Measurements from ENCODE around the gene MBOAT2. TPM values are rescaled to one million over a fixed set of nuclear protein-coding genes. Genes with fewer than 3 reads are reported as not detected.

Gene MBOAT2
- total RNA-seq, 1 experiment from 2014 or later, result 34.8 TPM

- Histone ChIP-seq H3K4me1 (ENCODE audit: control insufficient read depth, insufficient read depth, low read length) (peaks cover 11% of the 10 kb centered on the region), H3K9me3 (ENCODE audit: control insufficient read depth, insufficient read depth, low read depth, low read length) (no peaks in the 10 kb centered on the region), H3K4me3 (ENCODE audit: low read depth in 2 of 2, low read length in 2 of 2) (no peak overlapping the region), H3K27me3 (ENCODE audit: control insufficient read depth, insufficient read depth, low read length) (no peaks in the 10 kb centered on the region), H3K27ac (ENCODE audit: low read length) (no peak overlapping the region), H3K36me3 (ENCODE audit: control insufficient read depth, insufficient read depth, low read length) (no peaks in the 10 kb centered on the region)
- no peak for TF ChIP-seq TCF7L2 (IDR thresholded peaks at IDR 0.05; ENCODE audit: low read depth, low read length)
- TF ChIP-seq CTCF (IDR thresholded peaks at IDR 0.05), result no peak
- no peak for TF ChIP-seq POLR2AphosphoS5 (IDR thresholded peaks at IDR 0.05; ENCODE audit: low read depth, low read length)
- TF ChIP-seq SIN3A (IDR thresholded peaks at IDR 0.05; ENCODE audit: borderline replicate concordance, insufficient read depth, low read depth, low read length), result no peak
- TF ChIP-seq REST (IDR thresholded peaks at IDR 0.05; ENCODE audit: insufficient read depth in 1 of 2, low read depth in 2 of 2, low read length in 1 of 2), result no peak
- ATAC-seq, result no peak
- in situ Hi-C loops (cut with HindIII; ENCODE audit: low pct_unique_long_range_greater_than_20kb, low sequenced_read_pairs) (no loop called here), intact Hi-C loops (cut with micrococcal nuclease; ENCODE audit: unreplicated experiment) (no loop called here)
- BruUV-seq (replicated peaks), result no TSS peak
- ChIA-PET POLR2A (no interaction called here), CTCF (interaction anchor here (0.6 to 0.7 kb wide), 2 partner anchors 21 to 1736 kb away, joined by 4 to 6 read pairs; no protein-coding TSS in a partner anchor)
- no peak for DNase-seq (ENCODE audit: low read depth, low spot score)
These were observed 169.6 kb downstream of the MBOAT2 start for GRCh38 chr2:8833853-8834252.

GRCh38 chr2:8831516-8831915 lies 172.0 kb downstream of the MBOAT2 start:
- H3K36me3 ChIP-seq (ENCODE audit: control insufficient read depth, insufficient read depth, low read length), result no peaks in the 10 kb centered on the region
- H3K9me3 ChIP-seq (ENCODE audit: control insufficient read depth, insufficient read depth, low read depth, low read length), result no peaks in the 10 kb centered on the region
- no peak overlapping the region for H3K27ac ChIP-seq (ENCODE audit: low read length)
- peaks cover 6% of the 10 kb centered on the region for H3K4me1 ChIP-seq (ENCODE audit: control insufficient read depth, insufficient read depth, low read length)
- intact Hi-C loops (cut with micrococcal nuclease; ENCODE audit: unreplicated experiment), result no loop called here
- no peak for ATAC-seq
- BruUV-seq (replicated peaks), result no TSS peak
- H3K4me3 ChIP-seq (ENCODE audit: low read depth in 2 of 2, low read length in 2 of 2), result no peak overlapping the region
- in situ Hi-C loops (cut with HindIII; ENCODE audit: low pct_unique_long_range_greater_than_20kb, low sequenced_read_pairs), result no loop called here
- TF ChIP-seq CTCF (IDR thresholded peaks at IDR 0.05) (no peak), SIN3A (IDR thresholded peaks at IDR 0.05; ENCODE audit: borderline replicate concordance, insufficient read depth, low read depth, low read length) (no peak), REST (IDR thresholded peaks at IDR 0.05; ENCODE audit: insufficient read depth in 1 of 2, low read depth in 2 of 2, low read length in 1 of 2) (no peak), POLR2AphosphoS5 (IDR thresholded peaks at IDR 0.05; ENCODE audit: low read depth, low read length) (no peak), TCF7L2 (IDR thresholded peaks at IDR 0.05; ENCODE audit: low read depth, low read length) (no peak)
- no peaks in the 10 kb centered on the region for H3K27me3 ChIP-seq (ENCODE audit: control insufficient read depth, insufficient read depth, low read length)
- ChIA-PET CTCF (interaction anchor here (0.5 kb wide), 1 partner anchor 610 kb away, joined by 3 read pairs; no protein-coding TSS in a partner anchor), POLR2A (no interaction called here)
- no peak for DNase-seq (ENCODE audit: low read depth, low spot score)

Data from Panc1 (cell line).